ENCODE results near the gene PCDHA9.
"Not testable (repeated sequence)": the region's sequence is repeated elsewhere in the genome, so short reads cannot be mapped to it uniquely, and the experiment has no call there.

The PCDHA9 gene, protein sequence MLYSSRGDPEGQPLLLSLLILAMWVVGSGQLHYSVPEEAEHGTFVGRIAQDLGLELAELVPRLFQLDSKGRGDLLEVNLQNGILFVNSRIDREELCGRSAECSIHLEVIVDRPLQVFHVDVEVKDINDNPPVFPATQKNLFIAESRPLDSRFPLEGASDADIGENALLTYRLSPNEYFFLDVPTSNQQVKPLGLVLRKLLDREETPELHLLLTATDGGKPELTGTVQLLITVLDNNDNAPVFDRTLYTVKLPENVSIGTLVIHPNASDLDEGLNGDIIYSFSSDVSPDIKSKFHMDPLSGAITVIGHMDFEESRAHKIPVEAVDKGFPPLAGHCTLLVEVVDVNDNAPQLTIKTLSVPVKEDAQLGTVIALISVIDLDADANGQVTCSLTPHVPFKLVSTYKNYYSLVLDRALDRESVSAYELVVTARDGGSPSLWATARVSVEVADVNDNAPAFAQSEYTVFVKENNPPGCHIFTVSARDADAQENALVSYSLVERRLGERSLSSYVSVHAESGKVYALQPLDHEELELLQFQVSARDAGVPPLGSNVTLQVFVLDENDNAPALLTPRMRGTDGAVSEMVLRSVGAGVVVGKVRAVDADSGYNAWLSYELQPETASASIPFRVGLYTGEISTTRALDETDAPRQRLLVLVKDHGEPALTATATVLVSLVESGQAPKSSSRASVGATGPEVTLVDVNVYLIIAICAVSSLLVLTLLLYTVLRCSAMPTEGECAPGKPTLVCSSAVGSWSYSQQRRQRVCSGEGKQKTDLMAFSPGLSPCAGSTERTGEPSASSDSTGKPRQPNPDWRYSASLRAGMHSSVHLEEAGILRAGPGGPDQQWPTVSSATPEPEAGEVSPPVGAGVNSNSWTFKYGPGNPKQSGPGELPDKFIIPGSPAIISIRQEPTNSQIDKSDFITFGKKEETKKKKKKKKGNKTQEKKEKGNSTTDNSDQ

DNA sequence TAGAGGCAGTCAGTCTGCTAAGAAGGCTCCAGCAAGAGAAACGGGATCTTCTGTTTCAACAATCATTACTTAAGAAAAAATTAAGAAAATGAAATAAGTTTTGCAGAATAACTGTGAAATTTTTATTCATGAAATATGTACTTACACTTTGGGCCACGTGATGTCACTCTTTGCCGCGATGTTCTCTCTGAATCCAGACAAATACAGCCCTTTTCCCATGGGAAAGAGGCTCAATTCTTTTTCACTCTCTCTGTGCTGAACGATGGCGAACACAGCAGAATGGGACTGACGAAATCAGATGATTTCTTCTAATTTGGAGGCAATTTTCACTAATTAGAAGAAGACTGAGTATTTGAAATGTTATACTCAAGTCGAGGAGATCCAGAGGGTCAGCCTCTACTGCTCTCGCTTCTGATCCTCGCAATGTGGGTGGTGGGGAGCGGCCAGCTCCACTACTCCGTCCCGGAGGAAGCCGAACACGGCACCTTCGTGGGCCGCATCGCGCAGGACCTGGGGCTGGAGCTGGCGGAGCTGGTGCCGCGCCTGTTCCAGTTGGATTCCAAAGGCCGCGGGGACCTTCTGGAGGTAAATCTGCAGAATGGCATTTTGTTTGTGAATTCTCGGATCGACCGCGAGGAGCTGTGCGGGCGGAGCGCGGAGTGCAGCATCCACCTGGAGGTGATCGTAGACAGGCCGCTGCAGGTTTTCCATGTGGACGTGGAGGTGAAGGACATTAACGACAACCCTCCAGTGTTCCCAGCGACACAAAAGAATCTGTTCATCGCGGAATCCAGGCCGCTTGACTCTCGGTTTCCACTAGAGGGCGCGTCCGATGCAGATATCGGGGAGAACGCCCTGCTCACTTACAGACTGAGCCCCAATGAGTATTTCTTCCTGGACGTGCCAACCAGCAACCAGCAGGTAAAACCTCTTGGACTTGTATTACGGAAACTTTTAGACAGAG is at the start of gene PCDHA9:
Gene PCDHA9 (plus strand): TSS at position 244 of the 964 bp plus-strand sequence. CDS start 114 bp downstream, at position 358.
- DNase-seq (ENCODE audit: low read depth, low spot score): not testable (repeated sequence)

DNA sequence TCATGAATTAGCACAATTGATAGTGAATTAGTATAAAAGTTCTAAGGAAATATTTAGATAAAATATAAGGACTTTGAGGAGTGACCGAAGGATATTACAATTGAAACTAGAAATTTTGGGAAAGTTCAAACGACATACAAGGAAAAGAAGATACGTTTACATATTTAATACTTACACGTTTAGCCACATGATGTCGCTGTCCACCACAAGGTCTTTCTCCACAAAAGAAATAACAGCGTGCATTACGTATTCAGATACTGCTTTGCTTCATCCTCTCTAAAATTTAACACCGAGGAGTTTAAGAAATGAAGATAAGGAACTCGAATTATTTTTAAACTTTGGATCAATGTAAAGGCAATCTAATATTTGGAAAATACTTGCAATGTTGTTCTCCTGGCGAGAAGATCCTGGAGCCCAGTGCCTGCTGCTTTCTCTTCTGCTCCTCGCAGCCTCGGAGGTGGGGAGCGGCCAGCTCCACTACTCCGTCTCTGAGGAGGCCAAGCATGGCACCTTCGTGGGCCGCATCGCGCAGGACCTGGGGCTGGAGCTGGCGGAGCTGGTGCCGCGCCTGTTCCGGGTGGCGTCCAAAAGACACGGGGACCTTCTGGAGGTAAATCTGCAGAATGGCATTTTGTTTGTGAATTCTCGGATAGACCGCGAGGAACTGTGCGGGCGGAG is 47.2 kb upstream of the PCDHA9 start, which contains the start of gene PCDHA3:
Gene PCDHA3 (plus strand): TSS at position 242 of the 678 bp plus-strand sequence.
- no peak for DNase-seq (ENCODE audit: low read depth, low spot score)

DNA sequence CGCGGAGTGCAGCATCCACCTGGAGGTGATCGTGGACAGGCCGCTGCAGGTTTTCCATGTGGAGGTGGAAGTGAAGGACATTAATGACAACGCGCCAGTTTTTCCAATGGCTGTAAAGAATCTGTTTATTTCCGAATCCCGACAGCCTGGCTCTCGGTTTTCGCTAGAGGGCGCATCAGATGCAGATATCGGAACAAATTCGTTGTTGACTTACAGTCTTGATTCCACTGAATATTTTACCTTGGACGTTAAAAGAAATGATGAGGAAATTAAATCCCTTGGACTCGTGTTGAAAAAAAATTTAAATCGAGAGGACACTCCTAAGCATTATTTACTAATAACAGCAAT is 46.7 kb upstream of the PCDHA9 start:
- no peak for DNase-seq (ENCODE audit: low read depth, low spot score)

DNA sequence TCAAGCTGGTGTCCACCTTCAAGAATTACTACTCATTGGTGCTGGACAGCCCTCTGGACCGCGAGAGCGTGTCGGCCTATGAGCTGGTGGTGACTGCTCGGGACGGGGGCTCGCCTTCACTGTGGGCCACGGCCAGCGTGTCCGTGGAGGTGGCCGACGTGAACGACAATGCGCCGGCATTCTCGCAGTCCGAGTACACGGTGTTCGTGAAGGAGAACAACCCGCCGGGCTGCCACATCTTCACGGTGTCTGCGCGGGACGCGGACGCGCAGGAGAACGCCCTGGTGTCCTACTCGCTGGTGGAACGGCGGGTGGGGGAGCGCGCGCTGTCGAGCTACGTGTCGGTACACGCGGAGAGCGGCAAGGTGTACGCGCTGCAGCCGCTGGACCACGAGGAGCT is 45.8 kb upstream of the PCDHA9 start:
- DNase-seq (ENCODE audit: low read depth, low spot score): not testable (repeated sequence)

DNA sequence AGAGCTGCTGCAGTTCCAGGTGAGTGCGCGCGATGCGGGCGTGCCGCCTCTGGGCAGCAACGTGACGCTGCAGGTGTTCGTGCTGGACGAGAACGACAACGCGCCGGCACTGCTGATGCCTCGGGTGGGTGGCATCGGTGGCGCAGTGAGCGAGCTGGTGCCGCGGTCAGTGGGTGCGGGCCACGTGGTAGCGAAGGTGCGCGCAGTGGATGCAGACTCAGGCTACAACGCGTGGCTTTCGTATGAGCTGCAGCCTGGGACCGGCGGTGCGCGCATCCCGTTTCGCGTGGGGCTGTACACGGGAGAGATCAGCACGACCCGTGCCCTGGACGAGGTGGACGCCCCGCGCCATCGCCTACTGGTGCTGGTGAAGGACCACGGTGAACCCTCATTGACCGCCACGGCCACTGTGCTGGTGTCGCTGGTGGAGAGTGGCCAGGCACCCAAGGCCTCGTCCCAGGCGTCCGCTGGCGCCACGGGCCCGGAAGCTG is 45.4 kb upstream of the PCDHA9 start:
- DNase-seq (ENCODE audit: low read depth, low spot score): no peak

DNA sequence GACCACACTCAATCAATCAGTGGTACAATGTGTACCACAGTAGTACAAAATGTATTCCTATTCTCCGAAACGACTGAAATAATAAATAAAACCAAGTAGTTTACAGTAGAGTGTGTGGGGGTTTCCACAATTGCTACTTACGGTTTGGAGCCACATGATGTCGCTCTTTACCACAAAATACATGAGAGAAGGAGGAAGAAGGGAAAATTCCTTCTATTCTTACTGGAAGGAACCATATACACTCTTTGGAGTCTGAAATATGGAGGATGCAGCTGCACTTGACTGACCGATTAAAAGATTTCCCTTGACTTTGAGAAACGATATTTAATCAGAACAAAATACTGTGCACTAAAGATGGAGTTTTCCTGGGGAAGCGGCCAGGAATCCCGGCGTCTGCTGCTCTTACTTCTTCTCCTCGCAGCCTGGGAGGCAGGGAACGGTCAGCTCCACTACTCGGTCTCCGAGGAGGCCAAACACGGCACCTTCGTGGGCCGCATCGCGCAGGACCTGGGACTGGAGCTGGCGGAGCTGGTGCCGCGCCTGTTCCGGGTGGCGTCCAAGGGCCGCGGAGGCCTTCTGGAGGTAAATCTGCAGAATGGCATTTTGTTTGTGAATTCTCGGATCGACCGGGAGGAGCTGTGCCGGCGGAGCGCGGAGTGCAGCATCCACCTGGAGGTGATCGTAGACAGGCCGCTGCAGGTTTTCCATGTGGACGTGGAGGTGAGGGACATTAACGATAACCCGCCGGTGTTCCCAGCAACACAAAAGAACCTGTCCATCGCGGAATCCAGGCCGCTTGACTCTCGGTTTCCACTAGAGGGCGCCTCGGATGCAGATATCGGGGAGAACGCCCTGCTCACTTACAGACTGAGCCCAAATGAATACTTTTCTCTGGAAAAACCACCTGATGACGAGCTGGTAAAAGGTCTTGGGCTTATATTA is 41.1 kb upstream of the PCDHA9 start, which contains the start of gene PCDHA4:
Gene PCDHA4 (plus strand): TSS at position 235 of the 942 bp plus-strand sequence.
- no peak for DNase-seq (ENCODE audit: low read depth, low spot score)

DNA sequence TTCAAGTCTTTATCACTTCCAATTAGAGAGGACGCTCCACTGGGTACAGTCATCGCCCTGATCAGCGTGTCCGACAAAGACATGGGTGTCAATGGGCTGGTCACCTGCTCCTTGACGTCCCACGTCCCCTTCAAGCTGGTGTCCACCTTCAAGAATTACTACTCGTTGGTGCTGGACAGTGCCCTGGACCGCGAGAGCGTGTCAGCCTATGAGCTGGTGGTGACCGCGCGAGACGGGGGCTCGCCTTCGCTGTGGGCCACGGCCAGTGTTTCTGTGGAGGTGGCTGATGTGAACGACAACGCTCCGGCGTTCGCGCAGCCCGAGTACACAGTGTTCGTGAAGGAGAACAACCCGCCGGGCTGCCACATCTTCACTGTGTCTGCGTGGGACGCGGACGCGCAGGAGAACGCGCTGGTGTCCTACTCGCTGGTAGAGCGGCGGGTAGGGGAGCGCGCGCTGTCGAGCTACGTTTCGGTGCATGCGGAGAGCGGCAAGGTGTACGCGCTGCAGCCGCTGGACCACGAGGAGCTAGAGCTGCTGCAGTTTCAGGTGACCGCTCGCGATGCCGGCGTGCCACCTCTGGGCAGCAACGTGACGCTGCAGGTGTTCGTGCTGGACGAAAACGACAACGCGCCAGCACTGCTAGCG is 39.8 kb upstream of the PCDHA9 start:
- DNase-seq (ENCODE audit: low read depth, low spot score): not testable (repeated sequence)

DNA sequence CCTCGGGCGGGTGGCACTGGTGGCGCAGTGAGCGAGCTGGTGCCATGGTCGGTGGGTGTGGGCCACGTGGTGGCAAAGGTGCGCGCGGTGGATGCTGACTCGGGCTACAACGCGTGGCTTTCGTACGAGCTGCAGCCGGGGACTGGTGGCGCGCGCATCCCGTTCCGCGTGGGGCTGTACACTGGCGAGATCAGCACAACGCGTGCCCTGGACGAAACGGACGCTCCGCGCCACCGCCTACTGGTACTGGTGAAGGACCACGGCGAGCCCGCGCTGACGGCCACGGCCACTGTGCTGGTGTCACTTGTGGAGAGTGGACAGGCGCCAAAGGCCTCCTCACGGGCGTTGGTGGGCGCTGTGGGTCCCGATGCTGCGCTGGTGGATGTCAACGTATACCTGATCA is 39.3 kb upstream of the PCDHA9 start:
- no peak for DNase-seq (ENCODE audit: low read depth, low spot score)

DNA sequence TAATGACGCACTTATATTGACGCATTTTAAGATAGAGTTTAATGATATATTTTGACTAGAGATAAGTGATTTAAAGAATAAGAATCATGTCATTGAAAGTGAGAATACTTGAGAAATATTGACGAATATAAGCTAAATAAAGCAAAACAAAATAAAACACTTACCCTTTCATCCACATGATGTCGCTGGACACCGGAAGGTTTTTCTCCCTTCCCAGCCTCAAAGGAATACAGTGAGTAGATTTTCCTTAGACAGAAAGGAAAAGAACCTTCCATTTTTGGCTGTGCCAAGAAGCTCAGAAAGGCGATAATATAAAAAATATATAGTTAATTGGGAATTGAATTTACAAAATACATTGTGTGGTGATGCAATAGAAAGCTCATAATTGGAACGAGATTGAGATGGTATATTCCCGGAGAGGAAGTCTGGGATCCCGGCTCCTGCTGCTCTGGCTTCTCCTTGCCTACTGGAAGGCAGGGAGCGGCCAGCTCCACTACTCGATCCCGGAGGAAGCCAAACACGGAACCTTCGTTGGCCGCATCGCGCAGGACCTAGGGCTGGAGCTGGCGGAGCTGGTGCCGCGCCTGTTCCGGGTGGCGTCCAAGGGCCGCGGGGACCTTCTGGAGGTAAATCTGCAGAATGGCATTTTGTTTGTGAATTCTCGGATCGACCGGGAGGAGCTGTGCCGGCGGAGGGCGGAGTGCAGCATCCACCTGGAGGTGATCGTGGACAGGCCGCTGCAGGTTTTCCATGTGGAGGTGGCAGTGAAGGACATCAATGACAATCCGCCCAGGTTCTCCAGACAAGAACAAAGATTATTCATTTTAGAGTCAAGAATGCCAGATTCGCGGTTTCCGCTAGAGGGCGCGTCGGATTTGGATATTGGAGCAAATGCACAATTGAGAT is 26.6 kb upstream of the PCDHA9 start, which contains the start of gene PCDHA5:
Gene PCDHA5 (plus strand): TSS at position 239 of the 906 bp plus-strand sequence.
- DNase-seq (ENCODE audit: low read depth, low spot score): no peak

DNA sequence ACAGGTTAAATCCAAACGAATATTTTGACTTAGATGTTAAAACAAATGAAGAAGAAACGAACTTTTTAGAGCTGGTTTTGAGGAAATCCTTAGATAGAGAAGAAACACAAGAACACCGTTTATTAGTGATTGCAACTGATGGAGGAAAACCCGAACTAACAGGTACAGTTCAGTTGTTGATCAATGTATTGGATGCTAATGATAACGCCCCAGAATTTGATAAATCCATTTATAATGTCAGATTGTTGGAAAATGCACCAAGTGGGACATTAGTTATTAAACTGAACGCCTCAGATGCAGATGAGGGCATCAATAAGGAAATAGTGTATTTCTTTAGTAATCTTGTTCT is 25.9 kb upstream of the PCDHA9 start:
- DNase-seq (ENCODE audit: low read depth, low spot score): no peak

DNA sequence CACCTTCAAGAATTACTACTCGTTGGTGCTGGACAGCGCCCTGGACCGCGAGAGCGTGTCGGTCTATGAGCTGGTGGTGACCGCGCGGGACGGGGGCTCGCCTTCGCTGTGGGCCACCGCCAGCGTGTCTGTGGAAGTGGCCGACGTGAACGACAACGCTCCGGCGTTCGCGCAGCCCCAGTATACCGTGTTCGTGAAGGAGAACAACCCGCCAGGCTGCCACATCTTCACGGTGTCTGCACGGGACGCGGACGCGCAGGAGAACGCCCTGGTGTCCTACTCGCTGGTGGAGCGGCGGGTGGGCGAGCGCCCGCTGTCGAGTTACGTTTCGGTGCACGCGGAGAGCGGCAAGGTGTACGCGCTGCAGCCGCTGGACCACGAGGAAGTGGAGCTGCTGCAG is 25.2 kb upstream of the PCDHA9 start:
- not testable (repeated sequence) for DNase-seq (ENCODE audit: low read depth, low spot score)

DNA sequence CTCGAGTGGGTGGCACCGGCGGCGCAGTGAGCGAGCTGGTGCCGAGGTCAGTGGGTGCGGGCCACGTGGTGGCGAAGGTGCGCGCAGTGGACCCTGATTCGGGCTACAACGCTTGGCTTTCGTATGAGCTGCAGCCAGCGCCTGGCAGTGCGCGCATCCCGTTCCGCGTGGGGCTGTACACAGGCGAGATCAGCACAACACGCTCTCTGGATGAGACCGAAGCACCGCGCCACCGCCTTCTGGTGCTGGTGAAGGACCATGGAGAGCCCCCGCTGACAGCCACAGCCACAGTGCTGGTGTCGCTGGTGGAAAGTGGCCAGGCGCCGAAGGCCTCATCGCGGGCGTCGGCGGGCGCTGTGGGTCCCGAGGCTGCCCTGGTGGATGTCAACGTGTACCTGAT is 24.7 kb upstream of the PCDHA9 start:
- no peak for DNase-seq (ENCODE audit: low read depth, low spot score)

DNA sequence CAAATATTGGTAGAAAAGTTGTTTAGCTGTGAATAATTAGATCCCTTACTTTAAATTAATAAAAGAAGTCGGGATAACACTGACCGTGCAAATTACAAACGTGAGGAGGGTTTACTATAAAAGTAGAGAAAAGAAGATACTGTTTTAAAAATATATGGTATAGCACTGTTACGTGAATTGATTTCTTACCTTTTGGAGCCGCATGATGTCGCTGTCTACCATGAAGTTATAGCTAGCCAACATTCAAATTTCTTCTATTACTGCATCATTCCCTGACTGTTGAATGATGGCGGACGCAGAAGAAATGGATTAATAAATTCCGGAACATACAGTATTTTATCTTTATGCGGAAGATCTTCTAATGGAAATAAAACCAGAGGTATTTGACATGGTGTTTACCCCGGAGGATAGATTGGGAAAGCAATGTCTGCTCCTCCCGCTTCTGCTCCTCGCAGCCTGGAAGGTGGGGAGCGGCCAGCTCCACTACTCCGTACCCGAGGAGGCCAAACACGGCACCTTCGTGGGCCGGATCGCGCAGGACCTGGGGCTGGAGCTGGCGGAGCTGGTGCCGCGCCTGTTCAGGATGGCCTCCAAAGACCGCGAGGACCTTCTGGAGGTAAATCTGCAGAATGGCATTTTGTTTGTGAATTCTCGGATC is 20.3 kb upstream of the PCDHA9 start, which contains the start of gene PCDHA6:
Gene PCDHA6 (plus strand): TSS at position 257 of the 658 bp plus-strand sequence. CDS start 132 bp downstream, at position 389.
- no peak for DNase-seq (ENCODE audit: low read depth, low spot score)

DNA sequence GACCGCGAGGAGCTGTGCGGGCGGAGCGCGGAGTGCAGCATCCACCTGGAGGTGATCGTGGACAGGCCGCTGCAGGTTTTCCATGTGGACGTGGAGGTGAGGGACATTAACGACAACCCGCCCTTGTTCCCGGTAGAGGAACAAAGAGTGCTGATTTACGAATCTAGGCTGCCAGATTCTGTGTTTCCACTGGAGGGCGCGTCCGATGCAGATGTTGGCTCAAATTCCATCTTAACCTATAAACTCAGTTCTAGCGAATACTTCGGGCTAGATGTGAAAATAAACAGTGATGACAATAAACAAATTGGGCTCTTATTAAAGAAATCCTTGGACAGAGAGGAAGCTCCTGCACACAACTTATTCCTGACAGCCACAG is 19.8 kb upstream of the PCDHA9 start:
- DNase-seq (ENCODE audit: low read depth, low spot score): no peak

DNA sequence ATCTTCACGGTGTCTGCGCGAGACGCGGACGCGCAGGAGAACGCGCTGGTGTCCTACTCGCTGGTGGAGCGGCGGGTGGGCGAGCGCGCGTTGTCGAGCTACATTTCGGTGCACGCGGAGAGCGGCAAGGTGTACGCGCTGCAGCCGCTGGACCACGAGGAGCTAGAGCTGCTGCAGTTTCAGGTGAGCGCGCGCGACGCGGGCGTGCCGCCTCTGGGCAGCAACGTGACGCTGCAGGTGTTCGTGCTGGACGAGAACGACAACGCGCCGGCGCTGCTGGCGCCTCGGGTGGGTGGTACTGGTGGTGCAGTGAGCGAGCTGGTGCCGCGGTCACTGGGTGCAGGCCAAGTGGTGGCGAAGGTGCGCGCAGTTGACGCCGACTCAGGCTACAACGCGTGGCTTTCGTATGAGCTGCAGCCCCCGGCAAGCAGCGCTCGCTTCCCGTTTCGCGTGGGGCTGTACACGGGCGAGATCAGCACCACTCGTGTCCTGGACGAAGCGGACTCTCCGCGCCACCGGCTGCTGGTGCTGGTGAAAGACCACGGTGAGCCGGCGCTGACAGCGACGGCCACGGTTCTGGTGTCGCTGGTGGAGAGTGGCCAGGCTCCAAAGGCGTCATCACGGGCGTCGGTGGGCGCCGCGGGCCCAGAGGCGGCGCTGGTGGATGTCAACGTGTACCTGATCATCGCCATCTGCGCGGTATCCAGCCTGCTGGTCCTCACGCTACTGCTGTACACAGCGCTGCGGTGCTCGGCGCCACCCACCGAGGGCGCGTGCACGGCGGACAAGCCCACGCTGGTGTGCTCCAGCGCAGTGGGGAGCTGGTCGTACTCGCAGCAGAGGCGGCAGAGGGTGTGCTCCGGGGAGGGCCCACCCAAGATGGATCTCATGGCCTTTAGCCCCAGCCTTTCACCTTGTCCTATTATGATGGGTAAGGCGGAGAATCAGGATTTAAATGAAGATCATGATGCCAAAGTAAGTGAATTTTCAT is 18.4 kb upstream of the PCDHA9 start:
- not testable (repeated sequence) for DNase-seq (ENCODE audit: low read depth, low spot score)

DNA sequence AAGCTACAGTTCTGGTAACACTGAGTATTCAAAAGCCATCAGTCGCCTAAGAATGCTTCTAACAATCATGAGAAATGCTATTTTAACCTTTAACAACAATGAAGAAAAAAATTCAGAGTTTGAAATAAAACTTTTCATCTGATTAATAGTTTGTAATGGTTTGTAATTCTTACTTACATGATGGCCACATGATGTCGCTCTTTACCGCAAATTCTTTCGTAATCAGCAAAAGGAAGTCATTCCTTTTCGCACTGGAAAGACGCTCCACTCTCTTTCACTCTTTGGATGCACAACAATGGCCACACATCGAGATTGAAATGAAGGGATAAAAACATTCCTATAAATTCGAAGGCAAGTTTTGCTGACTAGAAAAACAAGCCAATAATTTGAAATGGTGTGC is 14.2 kb upstream of the PCDHA9 start, which contains the start of gene PCDHA7:
Gene PCDHA7 (plus strand): TSS at position 277 of the 400 bp plus-strand sequence. CDS start 115 bp downstream, at position 392.
- DNase-seq (ENCODE audit: low read depth, low spot score): no peak

Measured in activated CD4-positive, CD25-positive, alpha-beta regulatory T cell treated with anti-CD3 and anti-CD28 coated beads, Interleukin-2, amount 50 U/mL, for 16 hours (primary cell).